NCI-H2029 (cell line): Measurements from ENCODE around the gene INSL4.

Experiments
- DNase-seq: peaks from one replicate; lab custom pipeline; 2025; lab: John Stamatoyannopoulos, UW

The INSL4 gene

GRCh38 chr9:5231212-5231611 lies at the start of gene INSL4:
Gene INSL4 (plus strand): TSS chr9:5231419. CDS start chr9:5231524, 105 bp downstream.
- no peak for DNase-seq

- DNase-seq, result no peak
These were observed 46.4 kb upstream of the INSL4 start for GRCh38 chr9:5184776-5185175.

DNA sequence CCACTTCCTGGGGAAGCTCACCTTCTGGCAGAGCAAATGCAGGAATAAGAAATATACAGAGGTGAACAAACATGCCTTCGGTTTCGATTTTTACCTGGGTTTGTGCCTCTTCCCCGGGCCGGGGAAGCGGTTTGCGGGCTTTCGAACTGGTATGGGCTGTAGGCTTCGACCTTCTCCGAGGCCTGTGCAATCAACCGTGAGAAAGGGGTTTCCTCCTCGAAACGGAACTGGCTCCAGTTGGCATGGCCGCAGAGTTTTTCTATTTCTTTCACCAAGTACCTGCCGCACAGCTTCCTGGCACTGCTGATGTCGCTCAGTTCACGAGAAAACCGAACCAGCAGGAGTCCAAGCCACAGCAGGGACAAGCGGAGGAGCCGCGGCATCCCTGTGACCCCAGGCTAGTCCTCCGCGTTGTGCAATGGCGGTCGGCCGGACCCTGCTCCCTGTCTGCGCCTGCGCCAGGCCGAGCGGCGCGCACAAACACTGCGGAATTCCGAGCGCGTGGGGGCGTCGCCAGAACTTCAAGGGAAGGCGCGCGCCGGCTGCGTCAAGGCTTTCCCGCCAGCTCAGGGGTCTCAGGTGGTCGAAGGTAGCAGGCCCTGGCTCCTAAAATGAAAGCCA lies 45.9 kb upstream of the INSL4 start, which contains the start of gene INSL6:
INSL6 (minus strand) TSS at position 420 of the 621 bp plus-strand sequence; CDS start at position 383, 37 bp downstream.
- no peak for DNase-seq

- no peak for DNase-seq
These were observed 44.6 kb upstream of the INSL4 start for GRCh38 chr9:5186416-5187169.

- no peak for DNase-seq
These were observed 42.9 kb upstream of the INSL4 start for GRCh38 chr9:5188060-5188984.

GRCh38 chr9:5191985-5192384 lies 39.2 kb upstream of the INSL4 start:
- DNase-seq, result no peak

GRCh38 chr9:5193345-5193744 lies 37.9 kb upstream of the INSL4 start:
- DNase-seq, result no peak

- no peak for DNase-seq
These were observed 35.8 kb upstream of the INSL4 start for GRCh38 chr9:5195463-5195862.

GRCh38 chr9:5205071-5205470 lies 26.1 kb upstream of the INSL4 start:
- DNase-seq, result no peak

- DNase-seq, result no peak
These were observed 665 bp upstream of the INSL4 start for GRCh38 chr9:5230554-5230953.

DNA sequence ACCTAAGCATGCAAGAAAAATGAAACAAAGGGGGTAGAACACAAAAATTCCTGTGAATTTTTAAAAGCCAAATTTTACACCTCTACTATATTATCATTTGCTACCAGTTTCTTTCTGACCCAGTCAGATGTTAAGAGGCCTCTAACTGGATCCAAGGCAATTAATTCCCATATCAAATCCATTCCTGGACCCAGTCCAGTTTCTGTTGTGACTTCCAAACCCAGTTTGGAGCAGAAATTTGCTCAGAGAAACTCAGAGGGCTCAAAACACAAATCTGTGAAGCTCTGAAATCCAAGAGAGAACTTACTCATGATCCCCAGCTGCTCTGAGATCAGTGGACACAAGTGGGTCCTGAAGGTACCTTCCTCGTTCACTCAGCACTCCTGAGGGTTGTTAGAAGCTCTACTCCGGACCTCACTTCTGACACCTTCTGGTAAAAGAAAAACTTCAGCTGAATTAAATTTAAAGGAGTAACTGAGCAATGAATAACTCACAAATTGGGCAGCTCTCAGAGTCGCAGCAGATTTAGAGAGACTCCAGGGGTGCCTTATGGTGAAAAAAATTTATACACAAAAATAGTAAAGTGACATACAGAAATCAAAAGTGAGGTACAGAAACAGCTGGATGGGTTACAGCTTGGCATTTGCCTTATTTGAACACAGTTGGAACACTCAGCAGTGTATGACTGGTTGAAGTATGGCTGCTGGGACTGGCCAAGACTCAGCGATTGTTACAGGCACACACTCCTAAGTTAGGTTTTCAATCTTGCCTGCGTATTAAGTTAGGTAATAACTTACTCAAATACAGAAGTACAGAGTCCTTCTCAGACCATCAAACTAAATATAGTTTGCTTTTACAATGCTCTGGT lies 32.4 kb downstream of the INSL4 start:
- DNase-seq, result no peak

DNA sequence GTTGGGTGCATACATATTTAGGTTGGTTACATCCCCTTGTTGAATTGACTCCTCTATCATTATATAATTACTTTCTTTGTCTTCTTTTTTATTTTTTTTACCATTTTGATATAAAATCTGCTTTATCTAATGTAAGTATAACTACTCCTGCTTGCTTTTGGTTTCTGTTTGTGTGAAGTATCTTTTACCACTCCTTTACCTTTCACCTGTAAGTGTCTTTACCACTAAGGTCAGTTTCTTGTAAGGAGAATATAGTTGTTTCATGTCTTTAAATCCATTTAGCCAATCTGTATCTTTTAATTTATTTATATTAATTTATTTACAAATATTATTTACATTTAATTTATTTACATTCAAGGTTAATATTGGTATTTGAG lies 33.0 kb downstream of the INSL4 start:
- no peak for DNase-seq

GRCh38 chr9:5265939-5266338 lies 34.7 kb downstream of the INSL4 start:
- DNase-seq, result no peak

DNA sequence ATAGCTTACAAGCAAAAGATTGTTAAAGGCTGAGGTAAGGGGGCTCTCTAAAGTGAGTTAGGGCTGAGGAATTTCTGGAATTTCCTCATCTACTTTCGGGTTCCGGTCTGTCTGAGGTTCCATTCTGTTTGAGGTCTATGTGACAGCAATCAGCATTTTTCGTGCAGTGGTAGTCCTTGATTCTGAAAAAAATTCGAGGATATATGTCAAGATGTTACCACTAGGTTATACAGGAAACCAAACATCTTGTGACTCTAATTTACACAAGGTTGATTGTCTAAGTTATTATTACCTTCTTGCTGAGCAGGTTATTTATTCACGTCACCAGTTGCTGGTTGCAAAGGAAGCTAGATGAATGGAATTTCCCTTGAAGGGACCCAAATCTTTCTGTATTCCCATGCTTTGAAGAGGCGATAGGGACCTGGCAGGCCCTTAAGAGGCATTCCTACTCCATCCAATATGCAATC lies 38.1 kb downstream of the INSL4 start:
- DNase-seq, result no peak

DNA sequence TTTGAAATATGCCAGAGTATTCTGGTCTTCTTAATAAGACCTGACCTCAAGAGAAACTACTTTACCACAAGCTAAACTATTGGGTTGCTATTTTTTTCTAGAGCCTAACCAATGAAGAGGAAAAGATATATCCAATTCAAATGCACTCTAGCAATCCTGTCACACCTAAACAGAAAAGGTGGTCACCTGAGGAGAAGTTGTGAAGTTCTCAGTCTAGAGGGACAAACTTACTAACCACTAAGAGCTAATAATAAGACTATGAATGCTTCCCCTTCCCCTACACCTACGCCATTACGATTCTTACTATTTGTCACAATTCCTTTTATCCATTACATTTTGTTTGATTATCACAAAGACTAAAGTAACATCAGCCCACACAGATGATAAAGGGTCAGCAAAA lies 43.6 kb downstream of the INSL4 start:
- DNase-seq, result no peak

DNA sequence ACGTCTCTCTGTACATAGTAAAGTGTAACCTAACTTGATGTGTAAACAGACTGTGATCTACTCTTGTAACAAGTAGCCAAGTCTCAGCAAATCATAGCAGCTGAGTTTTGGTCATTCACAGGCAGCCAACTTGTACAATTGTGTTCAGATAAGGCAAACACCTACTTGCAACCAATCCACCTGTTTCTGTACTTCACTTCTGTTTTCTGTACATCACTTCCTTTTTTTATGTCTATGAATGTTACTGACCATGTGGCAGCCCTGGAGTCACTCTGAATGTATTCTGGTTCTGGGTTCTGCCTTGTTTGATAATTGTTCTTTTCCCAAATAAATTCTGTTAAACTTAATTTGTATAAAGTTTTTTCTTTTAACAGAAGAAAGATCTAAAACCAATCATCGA lies 47.3 kb downstream of the INSL4 start:
- DNase-seq, result no peak
